NB4 (cell line): ENCODE data around the gene GALNT10.

Source experiments
- CTCF ChIP-seq: IDR thresholded peaks from one replicate; pipeline ENCODE4 v1.5.1; 2012; ENCODE audit warnings: low read depth, low read length
- MAX ChIP-seq: IDR thresholded peaks from 2 replicates; pipeline ENCODE4 v1.6.1; 2011; ENCODE audit warnings: low read depth, low read length

- no peak for TF ChIP-seq CTCF
- no peak for TF ChIP-seq MAX
Measured at GRCh38 chr5:154291917-154292316, 101.4 kb downstream of the GALNT10 start.
